Activated CD8-positive, alpha-beta memory T cell treated with anti-CD3 and anti-CD28 coated beads, Interleukin-2, amount 50 U/mL, for 48 hours (primary cell): ENCODE results near the gene FBLN1.
"Not testable (repeated sequence)": the region's sequence is repeated elsewhere in the genome, so short reads cannot be mapped to it uniquely, and the experiment has no call there.

Source experiments
- DNase-seq: peaks from one replicate; pipeline ENCODE4 v3.0.0-alpha.2; 2020

Gene FBLN1

DNA sequence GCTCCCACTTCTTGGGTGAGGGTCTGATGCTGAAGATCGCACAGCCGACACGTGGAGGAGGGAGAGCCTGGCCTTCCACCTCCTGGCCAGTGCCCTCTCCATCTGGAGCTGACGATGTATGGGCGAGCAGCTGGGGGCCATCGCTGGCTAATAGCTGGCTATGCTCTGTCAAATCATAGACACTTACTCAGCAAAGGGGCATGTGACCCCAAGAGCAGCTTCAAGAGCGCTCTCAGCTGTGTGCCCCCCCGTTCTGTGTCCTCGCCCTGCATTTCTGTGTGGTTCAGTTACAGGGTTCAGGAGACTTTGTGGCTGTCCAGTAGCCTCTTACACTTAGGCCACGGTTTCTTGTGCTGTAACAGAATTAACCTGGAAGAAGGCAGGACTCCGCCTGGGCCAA lies 26.4 kb downstream of the FBLN1 start:
- no peak for DNase-seq

GRCh38 chr22:45529971-45530575 lies 27.4 kb downstream of the FBLN1 start:
- DNase-seq = no peak

GRCh38 chr22:45531441-45532234 lies 29.0 kb downstream of the FBLN1 start:
- DNase-seq = no peak

DNA sequence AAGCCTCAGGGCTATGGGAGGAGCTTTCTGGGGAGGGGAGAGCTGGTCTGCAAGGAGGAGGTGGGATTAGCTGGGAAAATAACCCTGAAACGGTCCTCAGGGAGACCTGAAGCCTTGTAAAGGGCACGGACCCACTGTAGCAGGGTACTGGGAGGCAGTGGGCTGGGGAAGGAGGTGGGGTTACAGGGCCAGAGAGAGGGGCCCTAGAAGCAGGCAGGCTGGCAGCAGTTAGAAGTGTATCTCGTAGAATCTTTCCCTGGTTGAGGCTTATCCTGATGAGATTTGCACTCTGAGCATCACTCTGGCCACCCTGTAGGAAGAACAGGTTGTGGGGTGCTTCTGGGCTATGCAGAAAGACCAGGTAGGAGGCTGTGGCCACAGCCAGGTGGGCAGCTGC lies 29.6 kb downstream of the FBLN1 start:
- no peak for DNase-seq

- DNase-seq = no peak
Observed at GRCh38 chr22:45533703-45534102, 31.0 kb downstream of the FBLN1 start.

DNA sequence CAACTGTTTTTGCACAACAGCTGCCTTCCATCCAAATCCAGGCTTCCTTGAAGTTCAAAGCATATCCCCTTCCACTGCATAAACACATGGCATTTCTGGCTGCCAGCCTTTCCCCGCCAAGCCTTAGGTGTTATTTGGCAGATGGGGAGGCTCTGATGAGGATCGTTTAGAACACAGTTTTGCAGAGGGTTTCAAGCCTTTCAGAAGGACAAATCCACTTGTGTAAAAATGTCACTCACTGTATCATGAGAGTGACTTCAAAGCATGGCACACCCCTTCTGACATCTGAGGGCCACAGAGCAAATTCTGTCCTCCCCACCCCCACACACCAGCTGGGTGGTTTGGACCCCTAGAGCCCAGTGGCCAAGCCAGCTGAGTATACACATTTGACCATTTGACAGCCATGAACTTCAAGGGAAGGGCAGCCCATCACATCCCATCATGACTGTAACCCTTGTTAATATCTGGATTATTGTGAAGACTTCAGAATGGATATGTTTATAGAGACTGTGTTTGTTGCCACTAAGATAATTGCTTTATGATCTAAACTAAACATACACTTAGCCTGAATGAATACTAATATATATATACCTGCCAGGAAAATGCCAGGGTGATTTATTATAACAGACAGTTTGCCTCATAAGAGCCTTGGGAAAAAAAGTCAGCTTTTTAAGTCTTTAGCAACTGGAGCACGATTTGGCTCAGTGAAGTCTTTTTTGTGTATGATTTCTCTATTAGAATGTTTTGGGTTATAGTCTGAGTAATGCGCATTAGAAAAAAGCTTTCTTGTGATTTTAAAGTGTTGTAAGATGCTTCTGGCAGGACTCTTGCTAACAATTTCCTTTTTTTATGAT lies 31.9 kb downstream of the FBLN1 start:
- no peak for DNase-seq

GRCh38 chr22:45535290-45535689 lies 32.6 kb downstream of the FBLN1 start:
- no peak for DNase-seq

GRCh38 chr22:45535835-45536234 lies 33.2 kb downstream of the FBLN1 start:
- not testable (repeated sequence) for DNase-seq

- DNase-seq = no peak
Observed at GRCh38 chr22:45537734-45538181, 35.1 kb downstream of the FBLN1 start.

DNA sequence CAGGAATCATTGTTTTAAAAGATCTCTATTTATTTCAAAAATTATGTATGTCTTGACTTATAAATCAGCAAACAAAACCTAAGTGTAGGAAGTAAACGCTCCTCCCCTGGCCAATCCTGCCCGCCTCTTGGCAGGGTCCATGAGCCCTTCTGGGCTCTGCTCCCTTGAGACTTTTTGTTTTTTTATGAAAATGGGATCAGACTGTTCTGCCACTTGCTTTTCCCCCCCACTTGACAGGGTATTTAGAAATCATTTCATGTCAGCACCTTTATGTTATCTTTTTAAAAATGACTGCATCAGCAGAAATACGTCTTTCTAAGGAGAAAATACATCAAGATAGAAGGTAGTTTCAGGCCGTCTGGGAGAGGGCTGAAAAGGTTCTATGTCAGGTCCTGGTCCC lies 35.6 kb downstream of the FBLN1 start:
- no peak for DNase-seq

GRCh38 chr22:45540122-45540521 lies 37.4 kb downstream of the FBLN1 start:
- DNase-seq = no peak

DNA sequence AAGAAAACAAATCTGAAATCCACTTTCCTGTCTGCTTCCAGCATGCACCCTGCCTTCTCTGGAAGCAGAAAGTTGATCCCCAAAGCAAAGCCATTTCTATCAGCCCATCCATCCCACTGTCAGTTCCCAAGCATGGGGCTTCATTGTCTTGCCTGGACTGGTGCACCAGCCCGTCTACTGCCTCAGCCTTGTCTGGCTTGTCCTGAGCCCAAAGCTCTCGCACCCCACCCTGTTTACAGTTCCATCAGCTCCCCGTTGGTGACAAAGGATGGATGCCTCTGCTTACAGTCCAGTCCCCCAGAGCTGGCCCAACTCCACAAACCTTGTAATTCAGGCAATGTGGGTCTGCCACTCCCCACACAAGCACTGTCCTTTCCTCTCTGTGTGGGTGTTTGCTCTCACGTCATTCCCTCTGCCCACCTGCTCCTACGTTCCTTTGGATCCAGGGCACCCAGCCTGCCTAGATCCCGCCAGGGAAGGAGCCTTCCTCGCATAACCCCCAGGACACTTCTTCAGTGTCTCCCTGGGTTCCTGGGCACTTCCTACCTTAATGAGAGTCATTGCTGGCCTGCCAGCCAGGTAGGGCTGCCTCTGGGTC lies 38.8 kb downstream of the FBLN1 start:
- DNase-seq = no peak

DNA sequence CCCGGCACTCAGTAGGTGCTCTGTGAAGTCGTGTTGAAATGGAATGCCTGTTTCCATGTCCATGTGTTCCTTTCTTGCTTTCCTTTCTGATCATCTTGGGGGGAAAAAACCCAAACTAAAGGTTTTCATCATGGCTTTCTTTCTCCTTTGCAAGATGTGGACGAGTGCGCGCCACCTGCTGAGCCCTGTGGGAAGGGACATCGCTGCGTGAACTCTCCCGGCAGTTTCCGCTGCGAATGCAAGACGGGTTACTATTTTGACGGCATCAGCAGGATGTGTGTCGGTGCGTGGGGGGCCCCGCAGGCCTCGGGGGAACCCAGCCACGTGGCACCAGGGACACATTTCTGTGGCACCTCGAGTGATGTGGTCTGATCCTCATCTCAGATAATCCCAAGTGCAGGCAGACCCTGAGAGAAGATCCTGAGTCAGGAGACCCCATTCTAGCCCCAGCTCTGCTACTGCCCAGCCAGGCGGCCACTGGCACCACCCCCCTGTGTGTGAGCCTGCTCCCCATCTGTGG lies 39.4 kb downstream of the FBLN1 start:
- no peak for DNase-seq

- not testable (repeated sequence) for DNase-seq
Observed at GRCh38 chr22:45542736-45543135, 40.1 kb downstream of the FBLN1 start.

DNA sequence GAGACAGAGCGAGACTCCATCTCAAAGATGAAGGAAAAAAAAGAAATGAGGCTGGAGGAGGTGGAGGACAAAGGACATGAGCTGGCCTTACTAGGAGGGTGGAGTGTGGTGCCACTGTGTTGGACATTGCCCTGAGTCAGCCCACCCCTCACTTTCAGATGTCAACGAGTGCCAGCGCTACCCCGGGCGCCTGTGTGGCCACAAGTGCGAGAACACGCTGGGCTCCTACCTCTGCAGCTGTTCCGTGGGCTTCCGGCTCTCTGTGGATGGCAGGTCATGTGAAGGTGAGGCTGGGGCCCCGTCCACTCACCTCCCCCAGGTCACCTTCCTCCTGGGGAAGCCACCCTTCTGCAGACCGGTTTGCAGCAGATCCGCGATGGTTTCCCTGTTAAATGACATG lies 40.6 kb downstream of the FBLN1 start:
- no peak for DNase-seq

DNA sequence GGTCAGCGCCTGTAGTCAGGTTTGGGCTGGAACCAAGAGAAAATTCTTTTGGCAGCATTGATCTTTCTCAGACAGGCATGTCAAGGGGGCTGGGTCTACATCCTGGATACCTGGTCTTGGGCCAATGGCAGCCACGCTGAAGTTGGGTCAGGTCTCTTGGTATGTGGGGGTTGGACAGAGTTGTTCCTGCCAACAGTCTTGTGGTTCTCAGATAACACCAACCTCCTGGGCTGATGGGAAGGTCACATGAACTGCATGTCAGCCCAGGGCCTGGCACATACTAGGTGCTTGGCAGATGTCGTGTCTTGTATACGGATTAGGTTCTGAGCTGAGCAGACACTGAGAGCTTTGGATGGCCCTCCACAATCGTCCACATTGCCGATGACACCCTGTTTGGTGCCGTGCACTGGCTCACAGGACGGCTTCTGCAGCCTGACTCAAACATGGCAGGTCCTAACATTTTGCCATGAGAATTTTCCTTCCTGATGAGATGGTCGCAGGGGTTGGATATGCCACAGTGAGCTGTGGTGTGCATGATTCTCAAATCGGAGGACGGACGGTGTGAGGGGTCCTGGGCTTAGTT lies 42.0 kb downstream of the FBLN1 start:
- DNase-seq = no peak

DNA sequence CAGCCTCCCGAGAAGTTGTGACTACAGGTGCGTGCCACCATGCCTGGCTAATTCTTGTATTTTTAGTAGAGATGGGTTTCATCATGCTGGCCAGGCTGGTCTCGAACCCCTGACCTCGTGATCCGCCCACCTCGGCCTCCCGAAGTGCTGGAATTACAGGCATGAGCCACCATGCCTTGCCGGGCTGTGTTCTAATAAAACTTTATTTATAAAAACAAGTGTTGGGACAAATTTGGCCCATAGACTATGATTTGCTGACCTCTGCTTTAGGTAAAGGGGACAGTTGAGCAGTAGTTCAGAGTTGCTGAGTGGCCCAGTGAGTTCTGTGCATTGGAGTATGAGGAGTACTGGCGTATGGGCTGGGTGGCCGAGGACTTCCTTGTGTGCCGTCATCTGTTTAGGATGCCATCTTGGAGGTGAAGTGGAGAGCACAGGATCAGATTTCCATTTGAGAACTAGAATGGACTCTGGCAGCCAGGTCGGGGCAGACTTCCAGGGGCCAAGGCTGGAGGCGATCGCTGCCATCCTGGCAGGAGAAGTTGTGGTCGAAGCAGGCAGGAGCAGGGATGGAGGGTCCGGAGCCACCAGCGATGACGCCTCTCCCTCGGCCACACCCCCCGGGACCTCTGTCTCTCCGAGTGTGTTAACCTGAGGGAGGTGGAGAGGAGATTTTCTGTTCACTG lies 43.8 kb downstream of the FBLN1 start:
- DNase-seq = no peak

DNA sequence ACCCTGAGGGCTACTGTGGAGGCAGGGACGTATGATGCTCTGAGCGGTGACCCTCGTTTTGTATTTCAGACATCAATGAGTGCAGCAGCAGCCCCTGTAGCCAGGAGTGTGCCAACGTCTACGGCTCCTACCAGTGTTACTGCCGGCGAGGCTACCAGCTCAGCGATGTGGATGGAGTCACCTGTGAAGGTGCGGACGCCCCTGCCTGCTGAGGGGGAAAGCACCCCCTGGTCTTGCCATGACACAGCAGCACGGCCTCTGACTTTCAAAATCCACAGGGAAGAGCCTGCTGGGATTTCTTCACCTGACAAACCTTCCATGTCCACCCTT lies 44.3 kb downstream of the FBLN1 start:
- no peak for DNase-seq

- no peak for DNase-seq
Observed at GRCh38 chr22:45547731-45548130, 45.0 kb downstream of the FBLN1 start.

- no peak for DNase-seq
Observed at GRCh38 chr22:45548247-45548840, 45.7 kb downstream of the FBLN1 start.

- no peak for DNase-seq
Observed at GRCh38 chr22:45548991-45549761, 46.5 kb downstream of the FBLN1 start.
